Chondrocyte (in vitro differentiated cells): ENCODE data around the gene RAB27A. TPM values are rescaled to one million over a fixed set of nuclear protein-coding genes. Genes with fewer than 3 reads are reported as not detected.

ENCODE experiments used
- DNase-seq: peaks from one replicate; pipeline ENCODE4 v3.0.0; 2021; ENCODE audit warnings: mixed read lengths, low spot score
- H3K27ac Mint-ChIP-seq: one replicate; pipeline ENCODE4 v1.8.0; 2021; ENCODE audit warnings: mild to moderate bottlenecking, moderate library complexity, mixed read lengths; ENCODE audit not compliant: unreplicated experiment
- H3K27me3 Mint-ChIP-seq: 2 replicates; pipeline ENCODE4 v1.8.0; 2021; ENCODE audit warnings: low read depth, mixed read lengths
- H3K36me3 Mint-ChIP-seq: 2 replicates; pipeline ENCODE4 v1.8.0; 2021; ENCODE audit warnings: low read depth, mixed read lengths
- H3K4me1 Mint-ChIP-seq: 2 replicates; pipeline ENCODE4 v1.8.0; 2021; ENCODE audit warnings: low read depth, mild to moderate bottlenecking, mixed read lengths
- H3K4me3 Mint-ChIP-seq: one replicate; pipeline ENCODE4 v1.8.0; 2021; ENCODE audit warnings: mild to moderate bottlenecking, moderate library complexity, mixed read lengths; ENCODE audit not compliant: unreplicated experiment
- H3K9me3 Mint-ChIP-seq: 2 replicates; pipeline ENCODE4 v1.8.0; 2021; ENCODE audit warnings: low read depth, mixed read lengths
- total RNA-seq: library from RNA; stranded (reverse); gene quantifications from 3 replicates; pipeline ENCODE4 v1.2.1, GENCODE V29; 2021
- TF ChIP-seq, protein P1 (sequence below): fragments of 200-600 bp; sonication (generic); IDR thresholded peaks from 2 replicates; pipeline ENCODE4 v1.5.0; 2021; ENCODE audit warnings: antibody characterized with exemption, mild to moderate bottlenecking, moderate library complexity

Gene RAB27A
- total RNA-seq, 1 donor from 2014 or later = 16.8 TPM

- DNase-seq = no peak
- H3K27me3 Mint-ChIP-seq = no peaks in the 10 kb centered on the region
- no peak overlapping the region for H3K27ac Mint-ChIP-seq
- H3K36me3 Mint-ChIP-seq = no peaks in the 10 kb centered on the region
- H3K4me3 Mint-ChIP-seq = no peak overlapping the region
- TF ChIP-seq, protein P1, sequence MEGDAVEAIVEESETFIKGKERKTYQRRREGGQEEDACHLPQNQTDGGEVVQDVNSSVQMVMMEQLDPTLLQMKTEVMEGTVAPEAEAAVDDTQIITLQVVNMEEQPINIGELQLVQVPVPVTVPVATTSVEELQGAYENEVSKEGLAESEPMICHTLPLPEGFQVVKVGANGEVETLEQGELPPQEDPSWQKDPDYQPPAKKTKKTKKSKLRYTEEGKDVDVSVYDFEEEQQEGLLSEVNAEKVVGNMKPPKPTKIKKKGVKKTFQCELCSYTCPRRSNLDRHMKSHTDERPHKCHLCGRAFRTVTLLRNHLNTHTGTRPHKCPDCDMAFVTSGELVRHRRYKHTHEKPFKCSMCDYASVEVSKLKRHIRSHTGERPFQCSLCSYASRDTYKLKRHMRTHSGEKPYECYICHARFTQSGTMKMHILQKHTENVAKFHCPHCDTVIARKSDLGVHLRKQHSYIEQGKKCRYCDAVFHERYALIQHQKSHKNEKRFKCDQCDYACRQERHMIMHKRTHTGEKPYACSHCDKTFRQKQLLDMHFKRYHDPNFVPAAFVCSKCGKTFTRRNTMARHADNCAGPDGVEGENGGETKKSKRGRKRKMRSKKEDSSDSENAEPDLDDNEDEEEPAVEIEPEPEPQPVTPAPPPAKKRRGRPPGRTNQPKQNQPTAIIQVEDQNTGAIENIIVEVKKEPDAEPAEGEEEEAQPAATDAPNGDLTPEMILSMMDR = no peak
- H3K4me1 Mint-ChIP-seq = peaks cover 8% of the 10 kb centered on the region
- H3K9me3 Mint-ChIP-seq = no peaks in the 10 kb centered on the region
Observed at GRCh38 chr15:55257938-55258337, 31.7 kb downstream of the RAB27A start.

DNA sequence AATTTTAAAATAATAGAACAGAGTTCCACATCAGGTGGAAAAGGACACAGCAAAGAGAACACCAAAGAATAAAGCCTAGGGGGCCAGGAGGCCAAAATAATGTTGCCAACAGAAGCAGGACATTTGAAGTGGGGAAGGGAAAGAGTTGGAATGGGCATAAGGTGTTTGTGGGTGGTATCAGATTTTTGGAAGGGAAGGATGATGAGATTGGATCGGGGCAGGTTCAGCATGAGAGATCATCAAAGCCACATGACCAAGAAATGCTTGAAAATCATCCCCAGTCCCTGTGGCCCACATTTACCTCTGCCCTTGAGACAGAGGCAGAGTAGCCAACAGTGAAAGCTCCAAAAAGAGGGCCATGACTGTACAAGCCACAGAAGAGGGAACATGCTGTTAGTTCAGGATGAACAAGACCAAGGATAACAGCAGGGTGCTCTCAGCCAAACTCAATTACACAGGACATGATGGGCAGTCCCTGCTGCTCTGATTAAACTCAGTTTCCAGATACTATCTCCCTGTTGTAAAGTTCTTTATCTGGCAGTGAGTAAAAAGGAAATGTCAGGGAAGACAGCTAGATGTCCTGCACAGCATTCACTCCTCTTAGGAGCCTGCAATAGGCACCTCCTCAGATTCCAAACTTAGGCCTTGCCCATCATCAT, 32.5 kb downstream of the RAB27A start:
- TF ChIP-seq, protein P1 = no peak
- H3K4me3 Mint-ChIP-seq = no peak overlapping the region
- H3K9me3 Mint-ChIP-seq = no peaks in the 10 kb centered on the region
- no peaks in the 10 kb centered on the region for H3K27me3 Mint-ChIP-seq
- no peaks in the 10 kb centered on the region for H3K36me3 Mint-ChIP-seq
- H3K27ac Mint-ChIP-seq = no peak overlapping the region
- no peak for DNase-seq
- peaks cover 8% of the 10 kb centered on the region for H3K4me1 Mint-ChIP-seq

- no peaks in the 10 kb centered on the region for H3K27me3 Mint-ChIP-seq
- no peak for DNase-seq
- H3K4me3 Mint-ChIP-seq = no peak overlapping the region
- no peaks in the 10 kb centered on the region for H3K9me3 Mint-ChIP-seq
- H3K27ac Mint-ChIP-seq = no peak overlapping the region
- no peaks in the 10 kb centered on the region for H3K36me3 Mint-ChIP-seq
- H3K4me1 Mint-ChIP-seq = peaks cover 8% of the 10 kb centered on the region
- TF ChIP-seq, protein P1 = no peak
Observed at GRCh38 chr15:55256281-55257011, 33.2 kb downstream of the RAB27A start.

DNA sequence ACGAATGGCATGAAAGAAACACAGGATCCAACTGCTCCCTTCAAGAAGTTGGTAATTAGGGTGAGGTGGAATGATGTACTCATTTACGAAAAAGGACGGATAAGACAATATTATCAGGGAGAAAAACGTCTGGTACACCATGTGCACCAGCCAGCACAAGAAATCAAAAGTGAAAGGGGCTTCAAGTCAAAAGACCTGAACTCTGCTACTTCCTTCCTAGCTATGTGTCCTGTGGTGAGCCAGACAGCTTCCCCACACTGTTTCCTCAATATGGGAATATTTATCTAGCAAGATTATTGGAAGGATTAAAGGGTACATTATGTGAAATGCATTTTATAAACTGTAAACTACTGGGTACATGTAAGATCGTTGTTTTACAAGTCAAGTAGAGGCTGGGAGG, 33.9 kb downstream of the RAB27A start:
- no peaks in the 10 kb centered on the region for H3K27me3 Mint-ChIP-seq
- no peak overlapping the region for H3K4me3 Mint-ChIP-seq
- peaks cover 8% of the 10 kb centered on the region for H3K4me1 Mint-ChIP-seq
- DNase-seq = no peak
- H3K27ac Mint-ChIP-seq = no peak overlapping the region
- no peaks in the 10 kb centered on the region for H3K36me3 Mint-ChIP-seq
- no peaks in the 10 kb centered on the region for H3K9me3 Mint-ChIP-seq
- TF ChIP-seq, protein P1 = no peak

DNA sequence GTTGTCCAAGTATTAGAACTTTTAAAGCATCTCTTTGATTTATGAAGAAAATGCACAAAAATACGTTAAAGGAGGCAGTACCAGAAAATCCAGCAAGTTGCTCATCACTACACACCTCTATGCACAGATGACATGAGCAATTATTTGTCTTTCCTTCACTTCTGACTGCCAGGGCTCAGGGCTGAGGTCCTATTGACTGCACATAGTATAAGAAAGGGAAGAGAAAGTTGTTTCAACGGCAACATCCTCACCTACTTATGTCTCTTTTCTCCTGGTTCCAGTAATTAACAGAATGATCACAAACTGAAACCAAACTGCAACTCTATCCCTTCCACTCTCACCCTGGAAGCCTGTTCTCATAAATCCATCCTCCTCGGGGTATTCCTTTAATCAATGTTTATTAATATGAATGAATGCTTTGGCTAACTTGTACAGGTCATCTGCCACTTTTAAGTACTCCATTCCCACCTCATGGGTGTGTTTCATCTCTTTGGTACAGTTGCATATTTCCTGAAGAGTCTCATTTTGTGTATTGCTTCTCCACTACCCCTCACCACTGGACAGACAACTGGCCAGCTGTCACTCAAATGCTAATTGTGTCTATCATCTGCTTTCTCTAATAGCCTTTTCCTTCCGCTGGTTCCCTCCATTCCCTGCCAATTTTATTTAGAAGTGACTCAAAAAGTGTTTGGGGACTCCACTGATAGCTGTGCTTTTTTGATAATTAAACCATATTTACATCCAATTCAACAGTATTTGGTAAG, 34.5 kb downstream of the RAB27A start:
- no peaks in the 10 kb centered on the region for H3K36me3 Mint-ChIP-seq
- no peaks in the 10 kb centered on the region for H3K27me3 Mint-ChIP-seq
- no peaks in the 10 kb centered on the region for H3K9me3 Mint-ChIP-seq
- TF ChIP-seq, protein P1 = no peak
- DNase-seq = no peak
- H3K27ac Mint-ChIP-seq = no peak overlapping the region
- peaks cover 8% of the 10 kb centered on the region for H3K4me1 Mint-ChIP-seq
- no peak overlapping the region for H3K4me3 Mint-ChIP-seq
